ENCODE measurements around the gene ANO1. TPM values are rescaled to one million over a fixed set of nuclear protein-coding genes. Genes with fewer than 3 reads are reported as not detected.

The ANO1 gene
- total RNA-seq, 1 experiment from 2014 or later = 184 TPM

GRCh38 chr11:70144262-70144661 lies 66.1 kb downstream of the ANO1 start:
- H3K4me1 ChIP-seq (ENCODE audit: insufficient read depth, low read length) = peaks cover 33% of the 10 kb centered on the region
- H3F3A ChIP-seq (ENCODE audit: low read length, unreplicated experiment) = peaks cover 5% of the 10 kb centered on the region
- no TSS peak for BruUV-seq (replicated peaks)
- ATAC-seq = no peak
- CTCF ChIA-PET = no interaction called here
- no peak overlapping the region for H3K4me3 ChIP-seq (ENCODE audit: low read length)
- H3K4me2 ChIP-seq (ENCODE audit: low read length) = no peak overlapping the region
- H3K9me3 ChIP-seq (ENCODE audit: low read length) = no peaks in the 10 kb centered on the region
- no peaks in the 10 kb centered on the region for H4K20me1 ChIP-seq (ENCODE audit: low read length)
- H3K9me2 ChIP-seq (replicated peaks; ENCODE audit: low read length) = no peaks in the 10 kb centered on the region
- DNase-seq = no peak
- peaks cover 32% of the 10 kb centered on the region for H3K36me3 ChIP-seq (ENCODE audit: low read depth, low read length)
- intact Hi-C loops (cut with micrococcal nuclease) = loop anchor here (5.0 kb wide), 1 partner anchor 227 kb away; no protein-coding TSS in a partner anchor
- no peak overlapping the region for H2AFZ ChIP-seq (ENCODE audit: low read length)
- H3K9ac ChIP-seq (ENCODE audit: low read length) = no peak overlapping the region
- H3K79me2 ChIP-seq (ENCODE audit: low read length) = no peaks in the 10 kb centered on the region
- no peak for TF ChIP-seq CTCF (conservative IDR thresholded peaks at IDR 0.05; ENCODE audit: low read depth, low read length)
- no peak for TF ChIP-seq EZH2 (IDR thresholded peaks at IDR 0.05; ENCODE audit: low read length, unreplicated experiment)
- no peak for TF ChIP-seq EZH2phosphoT487 (IDR thresholded peaks at IDR 0.05; ENCODE audit: borderline replicate concordance, low read length)
- POLR2A ChIA-PET (ENCODE audit: unreplicated experiment) = no interaction called here
- H3K27ac ChIP-seq (ENCODE audit: low read length) = no peak overlapping the region
- no peaks in the 10 kb centered on the region for H3K27me3 ChIP-seq (ENCODE audit: low read length)

- TF ChIP-seq CTCF (conservative IDR thresholded peaks at IDR 0.05; ENCODE audit: low read depth, low read length) (no peak), EZH2phosphoT487 (IDR thresholded peaks at IDR 0.05; ENCODE audit: borderline replicate concordance, low read length) (no peak), EZH2 (IDR thresholded peaks at IDR 0.05; ENCODE audit: low read length, unreplicated experiment) (no peak)
- BruUV-seq (replicated peaks) = no TSS peak
- ChIA-PET POLR2A (ENCODE audit: unreplicated experiment) (no interaction called here), CTCF (no interaction called here)
- no peaks in the 10 kb centered on the region for H4K20me1 ChIP-seq (ENCODE audit: low read length)
- peaks cover 5% of the 10 kb centered on the region for H3F3A ChIP-seq (ENCODE audit: low read length, unreplicated experiment)
- no peaks in the 10 kb centered on the region for H3K9me2 ChIP-seq (replicated peaks; ENCODE audit: low read length)
- intact Hi-C loops (cut with micrococcal nuclease) = no loop called here
- no peaks in the 10 kb centered on the region for H3K79me2 ChIP-seq (ENCODE audit: low read length)
- H3K4me3 ChIP-seq (ENCODE audit: low read length) = no peak overlapping the region
- H3K9ac ChIP-seq (ENCODE audit: low read length) = no peak overlapping the region
- H3K27ac ChIP-seq (ENCODE audit: low read length) = no peak overlapping the region
- H3K27me3 ChIP-seq (ENCODE audit: low read length) = no peaks in the 10 kb centered on the region
- no peak overlapping the region for H2AFZ ChIP-seq (ENCODE audit: low read length)
- no peak overlapping the region for H3K4me2 ChIP-seq (ENCODE audit: low read length)
- peaks cover 25% of the 10 kb centered on the region for H3K4me1 ChIP-seq (ENCODE audit: insufficient read depth, low read length)
- no peaks in the 10 kb centered on the region for H3K9me3 ChIP-seq (ENCODE audit: low read length)
- ATAC-seq (no peak), DNase-seq (no peak)
- H3K36me3 ChIP-seq (ENCODE audit: low read depth, low read length) = peaks cover 32% of the 10 kb centered on the region
Observed at GRCh38 chr11:70145071-70145470, 67.0 kb downstream of the ANO1 start.

- Histone ChIP-seq H3K79me2 (ENCODE audit: low read length) (no peaks in the 10 kb centered on the region), H3K36me3 (ENCODE audit: low read depth, low read length) (peaks cover 31% of the 10 kb centered on the region), H3K4me3 (ENCODE audit: low read length) (no peak overlapping the region), H3K4me2 (ENCODE audit: low read length) (no peak overlapping the region), H2AFZ (ENCODE audit: low read length) (no peak overlapping the region), H3K9me2 (replicated peaks; ENCODE audit: low read length) (no peaks in the 10 kb centered on the region), H3K9ac (ENCODE audit: low read length) (no peak overlapping the region), H3F3A (ENCODE audit: low read length, unreplicated experiment) (peaks cover 5% of the 10 kb centered on the region), H3K27me3 (ENCODE audit: low read length) (no peaks in the 10 kb centered on the region), H3K9me3 (ENCODE audit: low read length) (no peaks in the 10 kb centered on the region), H3K27ac (ENCODE audit: low read length) (no peak overlapping the region), H3K4me1 (ENCODE audit: insufficient read depth, low read length) (peaks cover 19% of the 10 kb centered on the region), H4K20me1 (ENCODE audit: low read length) (no peaks in the 10 kb centered on the region)
- ChIA-PET CTCF (no interaction called here), POLR2A (ENCODE audit: unreplicated experiment) (no interaction called here)
- DNase-seq (no peak), ATAC-seq (no peak)
- TF ChIP-seq EZH2phosphoT487 (IDR thresholded peaks at IDR 0.05; ENCODE audit: borderline replicate concordance, low read length) (no peak), EZH2 (IDR thresholded peaks at IDR 0.05; ENCODE audit: low read length, unreplicated experiment) (no peak), CTCF (conservative IDR thresholded peaks at IDR 0.05; ENCODE audit: low read depth, low read length) (no peak)
- no TSS peak for BruUV-seq (replicated peaks)
- intact Hi-C loops (cut with micrococcal nuclease) = no loop called here
Observed at GRCh38 chr11:70145841-70146240, 67.7 kb downstream of the ANO1 start.

Data from PC-3 (cell line).